ENCODE data around the gene NSMCE1.

DNA sequence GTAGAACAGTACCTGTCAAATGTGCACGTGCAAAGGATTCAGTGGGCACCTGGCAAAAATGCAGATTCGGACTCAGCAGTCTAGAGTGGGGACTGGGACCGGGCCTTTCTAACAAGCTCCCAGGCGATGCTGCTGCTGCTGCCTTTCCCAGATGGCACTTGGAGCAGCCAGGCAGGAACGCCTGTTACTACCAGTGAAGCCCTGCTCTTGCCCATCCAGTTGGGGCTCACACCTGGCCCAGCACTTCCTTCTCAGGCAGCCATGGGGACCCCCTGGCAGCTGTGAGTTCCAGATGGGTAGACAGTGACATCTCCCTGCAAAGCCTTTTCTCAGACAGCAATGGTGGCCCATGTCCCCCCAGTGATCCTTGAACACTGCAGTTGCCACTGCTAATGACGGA, 34.8 kb downstream of the NSMCE1 start:
- TF ChIP-seq, protein P1, sequence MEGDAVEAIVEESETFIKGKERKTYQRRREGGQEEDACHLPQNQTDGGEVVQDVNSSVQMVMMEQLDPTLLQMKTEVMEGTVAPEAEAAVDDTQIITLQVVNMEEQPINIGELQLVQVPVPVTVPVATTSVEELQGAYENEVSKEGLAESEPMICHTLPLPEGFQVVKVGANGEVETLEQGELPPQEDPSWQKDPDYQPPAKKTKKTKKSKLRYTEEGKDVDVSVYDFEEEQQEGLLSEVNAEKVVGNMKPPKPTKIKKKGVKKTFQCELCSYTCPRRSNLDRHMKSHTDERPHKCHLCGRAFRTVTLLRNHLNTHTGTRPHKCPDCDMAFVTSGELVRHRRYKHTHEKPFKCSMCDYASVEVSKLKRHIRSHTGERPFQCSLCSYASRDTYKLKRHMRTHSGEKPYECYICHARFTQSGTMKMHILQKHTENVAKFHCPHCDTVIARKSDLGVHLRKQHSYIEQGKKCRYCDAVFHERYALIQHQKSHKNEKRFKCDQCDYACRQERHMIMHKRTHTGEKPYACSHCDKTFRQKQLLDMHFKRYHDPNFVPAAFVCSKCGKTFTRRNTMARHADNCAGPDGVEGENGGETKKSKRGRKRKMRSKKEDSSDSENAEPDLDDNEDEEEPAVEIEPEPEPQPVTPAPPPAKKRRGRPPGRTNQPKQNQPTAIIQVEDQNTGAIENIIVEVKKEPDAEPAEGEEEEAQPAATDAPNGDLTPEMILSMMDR (IDR thresholded peaks at IDR 0.05), result no peak
- TF ChIP-seq EZH2 (IDR thresholded peaks at IDR 0.05; ENCODE audit: borderline replicate concordance, insufficient read depth, low read depth, low read length, poor library complexity, severe bottlenecking), result no peak

Data from B cell (primary cell).